ENCODE results near the gene TSHZ2. TPM values are rescaled to one million over a fixed set of nuclear protein-coding genes. Genes with fewer than 3 reads are reported as not detected.

Gene TSHZ2, protein sequence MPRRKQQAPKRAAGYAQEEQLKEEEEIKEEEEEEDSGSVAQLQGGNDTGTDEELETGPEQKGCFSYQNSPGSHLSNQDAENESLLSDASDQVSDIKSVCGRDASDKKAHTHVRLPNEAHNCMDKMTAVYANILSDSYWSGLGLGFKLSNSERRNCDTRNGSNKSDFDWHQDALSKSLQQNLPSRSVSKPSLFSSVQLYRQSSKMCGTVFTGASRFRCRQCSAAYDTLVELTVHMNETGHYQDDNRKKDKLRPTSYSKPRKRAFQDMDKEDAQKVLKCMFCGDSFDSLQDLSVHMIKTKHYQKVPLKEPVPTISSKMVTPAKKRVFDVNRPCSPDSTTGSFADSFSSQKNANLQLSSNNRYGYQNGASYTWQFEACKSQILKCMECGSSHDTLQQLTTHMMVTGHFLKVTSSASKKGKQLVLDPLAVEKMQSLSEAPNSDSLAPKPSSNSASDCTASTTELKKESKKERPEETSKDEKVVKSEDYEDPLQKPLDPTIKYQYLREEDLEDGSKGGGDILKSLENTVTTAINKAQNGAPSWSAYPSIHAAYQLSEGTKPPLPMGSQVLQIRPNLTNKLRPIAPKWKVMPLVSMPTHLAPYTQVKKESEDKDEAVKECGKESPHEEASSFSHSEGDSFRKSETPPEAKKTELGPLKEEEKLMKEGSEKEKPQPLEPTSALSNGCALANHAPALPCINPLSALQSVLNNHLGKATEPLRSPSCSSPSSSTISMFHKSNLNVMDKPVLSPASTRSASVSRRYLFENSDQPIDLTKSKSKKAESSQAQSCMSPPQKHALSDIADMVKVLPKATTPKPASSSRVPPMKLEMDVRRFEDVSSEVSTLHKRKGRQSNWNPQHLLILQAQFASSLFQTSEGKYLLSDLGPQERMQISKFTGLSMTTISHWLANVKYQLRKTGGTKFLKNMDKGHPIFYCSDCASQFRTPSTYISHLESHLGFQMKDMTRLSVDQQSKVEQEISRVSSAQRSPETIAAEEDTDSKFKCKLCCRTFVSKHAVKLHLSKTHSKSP (N-terminal part only)
- 100 to 1,000 TPM in 1 of 3 donors, 10 to 100 TPM in 2; 31.7 to 106 (median 59.6) TPM for total RNA-seq

DNA sequence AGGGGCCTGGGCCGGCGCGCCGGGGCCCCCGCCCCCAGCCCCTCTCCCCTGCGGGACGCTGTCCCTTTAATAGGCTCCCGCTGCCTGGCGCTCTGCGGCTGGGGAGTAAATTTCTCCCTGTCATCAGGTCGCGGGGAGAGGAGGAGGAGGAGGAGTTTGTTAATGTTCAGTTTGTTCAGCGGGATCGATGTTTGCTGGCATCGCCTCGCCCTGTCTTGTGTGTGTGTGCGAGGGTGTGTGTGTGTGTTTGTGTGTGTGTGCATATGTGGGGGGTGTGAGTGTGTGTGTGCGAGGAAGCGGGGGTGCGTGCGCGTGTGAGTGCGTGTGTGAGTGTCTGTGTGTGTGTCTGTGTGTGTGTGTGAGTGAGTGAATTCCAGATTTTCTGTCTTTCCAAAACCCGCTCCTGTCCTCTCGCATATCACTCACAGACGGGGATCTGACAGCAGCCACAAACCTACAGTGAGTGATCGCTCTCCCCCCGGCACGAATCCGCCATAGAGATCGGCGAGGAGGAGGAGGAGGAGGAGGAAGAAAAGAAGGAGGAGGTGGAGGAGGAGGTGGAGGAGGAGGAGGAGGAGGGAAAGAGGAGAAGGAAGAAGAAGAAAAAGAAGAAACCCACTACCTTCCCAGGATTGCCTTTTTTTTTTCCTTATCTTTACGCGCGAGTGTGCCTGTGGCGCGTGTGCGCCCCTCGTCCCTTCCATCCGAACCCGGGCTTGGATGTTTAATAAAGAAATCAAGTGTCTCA lies at the start of gene TSHZ2:
Gene TSHZ2, plus strand, starts transcription at position 169 of the 748 bp plus-strand sequence. CDS start 936 bp downstream, outside the sequence.
- DNase-seq (ENCODE audit: low spot score in 2 of 2), result peak; percentile 57 to 77
- H3K4me1 ChIP-seq, result no peaks in the 10 kb centered on the region
- peak within 1 kb of the TSS; percentile 91 to 96 for H3K27ac ChIP-seq
- no peaks in the 10 kb centered on the region for H3K9me3 ChIP-seq
- no peaks in the 10 kb centered on the region for H3K27me3 ChIP-seq
- peak within 1 kb of the TSS; percentile 66 to 78 (median 76) for H3K4me3 ChIP-seq
- intact Hi-C loops (cut with DNase I; ENCODE audit: low total_unique reads), result no loop called here
- TF ChIP-seq POLR2AphosphoS5 (IDR thresholded peaks at IDR 0.05) (peak in 2 of 3 donors; percentile 21 to 48), POLR2A (IDR thresholded peaks at IDR 0.05) (no peak)
- TF ChIP-seq, protein P1, sequence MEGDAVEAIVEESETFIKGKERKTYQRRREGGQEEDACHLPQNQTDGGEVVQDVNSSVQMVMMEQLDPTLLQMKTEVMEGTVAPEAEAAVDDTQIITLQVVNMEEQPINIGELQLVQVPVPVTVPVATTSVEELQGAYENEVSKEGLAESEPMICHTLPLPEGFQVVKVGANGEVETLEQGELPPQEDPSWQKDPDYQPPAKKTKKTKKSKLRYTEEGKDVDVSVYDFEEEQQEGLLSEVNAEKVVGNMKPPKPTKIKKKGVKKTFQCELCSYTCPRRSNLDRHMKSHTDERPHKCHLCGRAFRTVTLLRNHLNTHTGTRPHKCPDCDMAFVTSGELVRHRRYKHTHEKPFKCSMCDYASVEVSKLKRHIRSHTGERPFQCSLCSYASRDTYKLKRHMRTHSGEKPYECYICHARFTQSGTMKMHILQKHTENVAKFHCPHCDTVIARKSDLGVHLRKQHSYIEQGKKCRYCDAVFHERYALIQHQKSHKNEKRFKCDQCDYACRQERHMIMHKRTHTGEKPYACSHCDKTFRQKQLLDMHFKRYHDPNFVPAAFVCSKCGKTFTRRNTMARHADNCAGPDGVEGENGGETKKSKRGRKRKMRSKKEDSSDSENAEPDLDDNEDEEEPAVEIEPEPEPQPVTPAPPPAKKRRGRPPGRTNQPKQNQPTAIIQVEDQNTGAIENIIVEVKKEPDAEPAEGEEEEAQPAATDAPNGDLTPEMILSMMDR (IDR thresholded peaks at IDR 0.05), result no peak
- no peaks in the 10 kb centered on the region for H3K36me3 ChIP-seq

DNA sequence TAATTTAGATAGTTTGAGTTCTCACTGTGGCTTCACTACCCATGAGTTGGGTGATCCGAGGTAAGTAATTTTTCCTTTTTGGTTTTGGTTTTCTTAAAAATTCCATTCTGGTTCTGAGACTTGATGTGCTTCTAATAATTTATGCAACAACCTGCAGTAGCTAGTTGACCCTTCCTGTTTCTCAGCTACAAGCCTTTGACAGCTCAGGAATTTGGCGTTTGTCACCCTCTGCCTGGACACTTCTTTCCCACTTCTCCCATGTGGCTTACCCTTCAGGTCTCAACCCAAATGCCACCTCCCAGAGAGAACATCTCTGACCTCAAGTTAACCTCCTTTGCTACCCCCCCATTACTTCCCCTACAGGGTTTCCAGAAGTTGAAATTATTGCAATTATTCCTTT lies 49.7 kb upstream of the TSHZ2 start:
- Histone ChIP-seq H3K36me3 (no peaks in the 10 kb centered on the region), H3K4me3 (no peak overlapping the region), H3K27me3 (no peaks in the 10 kb centered on the region), H3K27ac (no peak overlapping the region), H3K4me1 (no peaks in the 10 kb centered on the region), H3K9me3 (no peaks in the 10 kb centered on the region)
- no peak for TF ChIP-seq POLR2AphosphoS5 (IDR thresholded peaks at IDR 0.05)
- TF ChIP-seq, protein P1 (IDR thresholded peaks at IDR 0.05), result no peak
- TF ChIP-seq POLR2A (IDR thresholded peaks at IDR 0.05), result no peak
- intact Hi-C loops (cut with DNase I; ENCODE audit: low total_unique reads), result no loop called here
- DNase-seq (ENCODE audit: low spot score in 2 of 2), result no peak

DNA sequence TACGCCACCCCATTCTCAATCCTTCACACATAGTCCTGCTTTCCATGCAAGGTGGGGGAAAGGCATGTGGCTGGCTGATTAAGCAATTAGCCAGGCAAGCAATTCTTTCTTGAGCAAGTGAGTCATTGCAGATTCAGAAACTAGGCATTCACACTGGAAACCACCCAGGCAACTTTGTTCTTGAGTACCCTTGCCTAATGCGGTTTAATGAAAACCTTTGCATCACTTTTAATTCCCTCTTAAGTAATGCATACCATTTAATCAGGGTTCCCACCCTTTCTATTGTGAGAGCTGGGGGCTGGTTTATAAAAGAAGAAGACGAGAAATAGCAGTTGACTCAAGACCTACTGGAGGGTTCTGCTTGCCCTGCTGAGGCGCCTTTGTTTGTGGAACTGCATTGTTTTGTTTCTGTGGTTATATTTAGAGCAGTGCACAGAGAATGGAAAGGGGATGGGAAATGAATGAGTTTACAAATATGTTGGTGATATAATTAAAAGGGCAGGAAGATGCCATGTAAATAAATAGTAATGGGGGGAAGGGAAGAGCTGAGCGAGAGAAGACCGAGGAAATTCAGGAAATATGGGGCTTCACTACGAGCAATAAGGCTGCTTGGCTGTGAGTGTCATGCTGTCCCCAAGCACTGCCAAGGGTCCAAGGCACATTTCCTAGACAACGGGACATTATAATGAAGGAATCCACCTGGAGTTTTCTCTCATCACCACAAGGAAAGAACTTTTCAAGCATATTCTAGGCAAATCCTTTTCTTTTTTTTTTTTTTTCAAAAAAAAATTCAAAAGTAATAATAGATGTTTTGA lies 48.8 kb upstream of the TSHZ2 start:
- no peaks in the 10 kb centered on the region for H3K4me1 ChIP-seq
- H3K4me3 ChIP-seq, result no peak overlapping the region
- intact Hi-C loops (cut with DNase I; ENCODE audit: low total_unique reads), result no loop called here
- H3K36me3 ChIP-seq, result no peaks in the 10 kb centered on the region
- TF ChIP-seq POLR2AphosphoS5 (IDR thresholded peaks at IDR 0.05) (no peak), POLR2A (IDR thresholded peaks at IDR 0.05) (no peak)
- TF ChIP-seq, protein P1 (IDR thresholded peaks at IDR 0.05), result no peak
- no peak overlapping the region for H3K27ac ChIP-seq
- H3K9me3 ChIP-seq, result no peaks in the 10 kb centered on the region
- H3K27me3 ChIP-seq, result no peaks in the 10 kb centered on the region
- no peak for DNase-seq (ENCODE audit: low spot score in 2 of 2)

DNA sequence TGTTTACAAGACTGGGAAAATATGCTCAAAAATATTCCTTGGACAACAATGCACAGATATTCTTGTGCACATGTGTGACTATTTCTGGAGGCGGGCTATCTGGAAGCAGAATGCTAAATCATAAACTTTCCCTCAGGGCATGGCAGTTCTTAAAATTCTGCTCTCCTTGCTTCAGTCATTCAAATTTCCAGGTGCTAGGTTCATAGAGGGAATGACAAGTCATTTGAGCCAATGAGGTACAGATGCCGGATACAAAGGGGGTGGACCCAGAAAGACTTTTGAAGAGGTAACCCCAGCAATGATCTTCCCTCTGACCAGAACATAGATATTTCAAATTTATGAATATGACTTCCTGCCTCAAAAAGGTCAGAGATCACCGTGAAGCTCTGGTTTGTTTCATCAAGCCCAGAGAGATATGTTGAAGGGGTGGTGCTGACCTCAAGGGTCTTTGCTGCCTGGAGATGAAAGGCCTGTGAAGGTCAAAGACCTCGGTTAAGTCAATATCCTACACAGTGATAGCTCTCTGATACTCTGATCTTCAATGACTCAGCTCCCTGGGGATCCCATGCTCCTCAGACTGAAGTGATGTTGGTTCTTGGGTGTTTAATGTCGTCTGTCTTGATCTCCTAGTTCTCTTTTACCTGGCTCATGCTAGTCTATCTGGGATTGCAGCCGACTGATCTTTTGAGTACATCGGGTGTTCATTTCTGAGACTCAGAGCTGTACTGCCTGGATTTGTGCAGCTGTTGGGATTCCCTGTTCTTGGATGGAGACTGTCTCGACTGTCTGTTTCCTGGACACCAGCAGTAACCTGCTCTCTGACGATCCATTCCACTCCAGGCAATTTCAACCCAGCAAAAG lies 47.5 kb upstream of the TSHZ2 start:
- Histone ChIP-seq H3K27me3 (no peaks in the 10 kb centered on the region), H3K4me3 (no peak overlapping the region), H3K36me3 (no peaks in the 10 kb centered on the region), H3K27ac (no peak overlapping the region), H3K4me1 (no peaks in the 10 kb centered on the region), H3K9me3 (no peaks in the 10 kb centered on the region)
- no peak for DNase-seq (ENCODE audit: low spot score in 2 of 2)
- TF ChIP-seq POLR2AphosphoS5 (IDR thresholded peaks at IDR 0.05), result no peak
- no peak for TF ChIP-seq POLR2A (IDR thresholded peaks at IDR 0.05)
- TF ChIP-seq, protein P1 (IDR thresholded peaks at IDR 0.05), result no peak
- intact Hi-C loops (cut with DNase I; ENCODE audit: low total_unique reads), result no loop called here

Measured in breast epithelium (tissue), 4 donors.